ENCODE results near the gene HLCS. TPM values are rescaled to one million over a fixed set of nuclear protein-coding genes. Genes with fewer than 3 reads are reported as not detected.

Gene HLCS
- 13.0 and 17.7 TPM in 2 replicates for polyA plus RNA-seq (2012; rRNA removed)
- 12.7 and 13.7 TPM in 2 replicates for polyA plus RNA-seq (2012; cell fraction: cytosol; rRNA removed)
- 18.3 and 28.2 TPM in 2 replicates for polyA plus RNA-seq (2012; cell fraction: nucleus; rRNA removed)

DNA sequence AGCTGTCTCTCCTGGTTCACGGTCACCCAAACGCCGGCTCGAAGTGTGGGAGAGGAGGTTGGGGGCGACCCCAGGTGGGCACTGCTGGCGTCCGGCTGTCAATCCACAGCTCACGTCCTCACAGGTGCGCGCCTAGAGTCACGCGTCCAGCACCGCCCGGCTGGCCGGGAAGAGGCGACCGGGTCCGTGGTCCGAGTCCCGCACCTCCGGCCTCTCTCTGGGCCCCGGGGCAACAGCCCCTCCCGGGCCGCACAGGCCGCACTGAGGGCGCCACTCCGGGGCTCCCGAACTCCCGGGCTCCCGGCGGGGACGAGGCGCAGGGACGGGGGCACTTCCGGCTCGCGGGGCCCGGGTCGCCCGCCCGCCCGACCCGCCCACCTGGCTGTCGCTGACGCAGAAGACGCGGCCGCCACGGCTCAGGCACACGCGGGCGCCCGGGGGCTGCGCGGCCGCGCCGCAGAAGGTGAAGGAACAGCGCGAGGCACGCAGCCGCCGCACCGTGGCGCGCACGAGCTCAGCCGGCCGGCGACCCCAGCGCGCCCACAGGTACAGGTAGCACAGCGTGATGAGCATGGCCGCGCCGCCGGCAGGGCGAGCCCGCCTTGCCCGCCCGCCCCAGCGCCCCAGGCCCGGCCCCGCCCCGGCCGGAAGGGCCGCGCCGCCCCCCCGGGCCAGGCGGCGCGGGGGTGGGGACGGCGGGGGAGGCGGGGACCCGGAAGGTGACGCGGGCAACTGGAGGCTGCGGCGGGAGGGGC lies at the start of gene HLCS:
Gene HLCS (minus strand): TSS at position 604 of the 755 bp plus-strand sequence. CDS start 31 bp downstream, at position 573.
- DNase-seq, result peak; percentile 89
- Histone ChIP-seq H3K4me2 (peak within 1 kb of the TSS; percentile 96), H3K27ac (ENCODE audit: low read depth in 2 of 2, low read length in 1 of 2) (peak within 1 kb of the TSS; percentile 57 to 74), H3K36me3 (replicated peaks in 1 of 2; ENCODE audit: control insufficient read depth in 1 of 2, insufficient read depth in 2 of 2, low read length in 1 of 2) (peaks cover 3 to 14% of the 10 kb centered on the region in 2 experiments), H3K79me2 (ENCODE audit: insufficient read depth) (peaks cover 16% of the 10 kb centered on the region), H3F3A (replicated peaks; ENCODE audit: insufficient read depth) (peaks cover 2% of the 10 kb centered on the region), H3K9ac (peak within 1 kb of the TSS; percentile 80), H3K4me1 (ENCODE audit: control insufficient read depth in 1 of 2, insufficient read depth in 2 of 2, low read depth in 1 of 2, low read length in 1 of 2) (peaks cover 3 to 12% of the 10 kb centered on the region in 2 experiments; a peak in 2 of 4 replicates), H2AFZ (ENCODE audit: low read depth) (peak within 1 kb of the TSS; percentile 77), H3K9me3 (no peaks in the 10 kb centered on the region), H3K27me3 (ENCODE audit: insufficient read depth) (no peaks in the 10 kb centered on the region), H4K20me1 (ENCODE audit: insufficient read depth) (no peaks in the 10 kb centered on the region), H3K9me2 (no peaks in the 10 kb centered on the region), H3K4me3 (ENCODE audit: low read depth in 2 of 2, low read length in 1 of 2) (peak within 1 kb of the TSS; percentile 64 to 87)
- CTCF ChIA-PET, result interaction anchor here (0.6 to 6.0 kb wide), 8 partner anchors 11 to 44 kb away, joined by 3 to 38 read pairs (median 4); no protein-coding TSS in a partner anchor
- 3% methylated on average over 8 of the region's 101 CpGs for WGBS (ENCODE audit: low lambda C conversion rate)
- no peak for TF ChIP-seq RCOR1 (IDR thresholded peaks at IDR 0.05; ENCODE audit: low read length)
- no peak for TF ChIP-seq TAF1 (IDR thresholded peaks at IDR 0.05; ENCODE audit: borderline replicate concordance, low read depth, low read length)
- no peak for TF ChIP-seq FOSL2 (IDR thresholded peaks at IDR 0.05; ENCODE audit: borderline replicate concordance, low read depth)
- TF ChIP-seq FOXJ3 (CRISPR knock-in tag; IDR thresholded peaks at IDR 0.05), result no peak
- TF ChIP-seq, protein P1, sequence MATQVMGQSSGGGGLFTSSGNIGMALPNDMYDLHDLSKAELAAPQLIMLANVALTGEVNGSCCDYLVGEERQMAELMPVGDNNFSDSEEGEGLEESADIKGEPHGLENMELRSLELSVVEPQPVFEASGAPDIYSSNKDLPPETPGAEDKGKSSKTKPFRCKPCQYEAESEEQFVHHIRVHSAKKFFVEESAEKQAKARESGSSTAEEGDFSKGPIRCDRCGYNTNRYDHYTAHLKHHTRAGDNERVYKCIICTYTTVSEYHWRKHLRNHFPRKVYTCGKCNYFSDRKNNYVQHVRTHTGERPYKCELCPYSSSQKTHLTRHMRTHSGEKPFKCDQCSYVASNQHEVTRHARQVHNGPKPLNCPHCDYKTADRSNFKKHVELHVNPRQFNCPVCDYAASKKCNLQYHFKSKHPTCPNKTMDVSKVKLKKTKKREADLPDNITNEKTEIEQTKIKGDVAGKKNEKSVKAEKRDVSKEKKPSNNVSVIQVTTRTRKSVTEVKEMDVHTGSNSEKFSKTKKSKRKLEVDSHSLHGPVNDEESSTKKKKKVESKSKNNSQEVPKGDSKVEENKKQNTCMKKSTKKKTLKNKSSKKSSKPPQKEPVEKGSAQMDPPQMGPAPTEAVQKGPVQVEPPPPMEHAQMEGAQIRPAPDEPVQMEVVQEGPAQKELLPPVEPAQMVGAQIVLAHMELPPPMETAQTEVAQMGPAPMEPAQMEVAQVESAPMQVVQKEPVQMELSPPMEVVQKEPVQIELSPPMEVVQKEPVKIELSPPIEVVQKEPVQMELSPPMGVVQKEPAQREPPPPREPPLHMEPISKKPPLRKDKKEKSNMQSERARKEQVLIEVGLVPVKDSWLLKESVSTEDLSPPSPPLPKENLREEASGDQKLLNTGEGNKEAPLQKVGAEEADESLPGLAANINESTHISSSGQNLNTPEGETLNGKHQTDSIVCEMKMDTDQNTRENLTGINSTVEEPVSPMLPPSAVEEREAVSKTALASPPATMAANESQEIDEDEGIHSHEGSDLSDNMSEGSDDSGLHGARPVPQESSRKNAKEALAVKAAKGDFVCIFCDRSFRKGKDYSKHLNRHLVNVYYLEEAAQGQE (IDR thresholded peaks at IDR 0.05; ENCODE audit: low read depth, low read length), result no peak
- no peak for TF ChIP-seq SIN3A (IDR thresholded peaks at IDR 0.05; ENCODE audit: borderline replicate concordance, low read depth, low read length)
- no peak for TF ChIP-seq CHD2 (IDR thresholded peaks at IDR 0.05; ENCODE audit: low read length, partially characterized antibody)
- TF ChIP-seq NRF1 (IDR thresholded peaks at IDR 0.05; ENCODE audit: low read depth, low read length), result peak; percentile 30; the same call in 1 of the 2 replicates
- peak; percentile 50 for TF ChIP-seq MXI1 (IDR thresholded peaks at IDR 0.05; ENCODE audit: low read depth, low read length)
- TF ChIP-seq GATA2 (CRISPR knock-in tag; IDR thresholded peaks at IDR 0.05), result no peak
- POLR2A ChIA-PET, result interaction anchor here (0.8 to 2.3 kb wide), 4 partner anchors 11 to 24 kb away, joined by 3 to 10 read pairs (median 3); no protein-coding TSS in a partner anchor
